ENCODE measurements around the gene NATD1. TPM values are rescaled to one million over a fixed set of nuclear protein-coding genes. Genes with fewer than 3 reads are reported as not detected.

The NATD1 gene
- total and polyA plus RNA-seq, 10 of the 15 experiments (the other 5 are each of a cell fraction or from before 2014, with no cell fraction given): 0.02 to 0.33 (median 0.15) TPM

DNA sequence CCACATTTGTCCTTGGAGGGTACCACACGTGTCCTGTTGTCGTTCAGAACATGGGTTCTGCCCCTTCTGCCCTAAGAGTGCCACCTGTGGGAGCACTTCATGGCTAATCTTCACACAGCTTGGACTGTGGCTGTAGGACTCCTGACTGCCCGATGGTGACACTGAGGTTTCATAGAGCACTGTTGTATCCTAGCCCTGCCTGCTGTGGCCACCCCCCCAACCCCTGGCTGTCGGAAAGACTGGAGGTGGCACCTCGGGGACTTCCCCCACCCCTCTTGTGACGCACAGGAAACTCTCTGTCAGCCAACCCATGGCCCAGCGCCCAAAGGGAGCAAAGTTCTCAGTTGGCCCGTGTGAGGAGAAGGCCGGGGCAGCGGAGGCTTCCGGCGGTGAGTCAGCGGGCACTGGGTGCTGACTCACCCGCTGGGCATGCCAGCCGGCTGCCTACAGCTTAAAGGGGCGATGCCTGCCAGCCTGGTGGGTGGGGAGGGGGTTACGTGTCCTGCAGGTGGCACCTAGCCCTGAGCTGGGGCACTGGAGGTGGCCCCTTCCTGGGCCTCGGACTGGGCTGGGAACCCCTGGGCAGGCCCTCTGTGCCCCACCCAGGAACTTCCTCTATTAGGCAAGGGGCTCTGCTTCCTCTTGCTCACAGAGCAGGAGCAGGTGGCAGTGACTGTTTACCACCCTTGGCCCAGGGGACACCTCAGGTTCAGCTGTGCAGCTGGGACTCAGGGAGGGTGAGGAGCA lies 34.7 kb upstream of the NATD1 start (continued):
- TF ChIP-seq, protein P1, sequence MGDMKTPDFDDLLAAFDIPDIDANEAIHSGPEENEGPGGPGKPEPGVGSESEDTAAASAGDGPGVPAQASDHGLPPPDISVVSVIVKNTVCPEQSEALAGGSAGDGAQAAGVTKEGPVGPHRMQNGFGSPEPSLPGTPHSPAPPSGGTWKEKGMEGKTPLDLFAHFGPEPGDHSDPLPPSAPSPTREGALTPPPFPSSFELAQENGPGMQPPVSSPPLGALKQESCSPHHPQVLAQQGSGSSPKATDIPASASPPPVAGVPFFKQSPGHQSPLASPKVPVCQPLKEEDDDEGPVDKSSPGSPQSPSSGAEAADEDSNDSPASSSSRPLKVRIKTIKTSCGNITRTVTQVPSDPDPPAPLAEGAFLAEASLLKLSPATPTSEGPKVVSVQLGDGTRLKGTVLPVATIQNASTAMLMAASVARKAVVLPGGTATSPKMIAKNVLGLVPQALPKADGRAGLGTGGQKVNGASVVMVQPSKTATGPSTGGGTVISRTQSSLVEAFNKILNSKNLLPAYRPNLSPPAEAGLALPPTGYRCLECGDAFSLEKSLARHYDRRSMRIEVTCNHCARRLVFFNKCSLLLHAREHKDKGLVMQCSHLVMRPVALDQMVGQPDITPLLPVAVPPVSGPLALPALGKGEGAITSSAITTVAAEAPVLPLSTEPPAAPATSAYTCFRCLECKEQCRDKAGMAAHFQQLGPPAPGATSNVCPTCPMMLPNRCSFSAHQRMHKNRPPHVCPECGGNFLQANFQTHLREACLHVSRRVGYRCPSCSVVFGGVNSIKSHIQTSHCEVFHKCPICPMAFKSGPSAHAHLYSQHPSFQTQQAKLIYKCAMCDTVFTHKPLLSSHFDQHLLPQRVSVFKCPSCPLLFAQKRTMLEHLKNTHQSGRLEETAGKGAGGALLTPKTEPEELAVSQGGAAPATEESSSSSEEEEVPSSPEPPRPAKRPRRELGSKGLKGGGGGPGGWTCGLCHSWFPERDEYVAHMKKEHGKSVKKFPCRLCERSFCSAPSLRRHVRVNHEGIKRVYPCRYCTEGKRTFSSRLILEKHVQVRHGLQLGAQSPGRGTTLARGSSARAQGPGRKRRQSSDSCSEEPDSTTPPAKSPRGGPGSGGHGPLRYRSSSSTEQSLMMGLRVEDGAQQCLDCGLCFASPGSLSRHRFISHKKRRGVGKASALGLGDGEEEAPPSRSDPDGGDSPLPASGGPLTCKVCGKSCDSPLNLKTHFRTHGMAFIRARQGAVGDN (IDR thresholded peaks at IDR 0.05): peak; percentile 70
- no peak for TF ChIP-seq ASH2L (IDR thresholded peaks at IDR 0.05; ENCODE audit: borderline replicate concordance, low read depth)
- no peak for TF ChIP-seq ZNF274 (IDR thresholded peaks at IDR 0.05; ENCODE audit: insufficient read depth, insufficient read length)
- TF ChIP-seq RUNX3 (IDR thresholded peaks at IDR 0.05; ENCODE audit: low read length): peak; percentile 35; the same call in 1 of the 2 replicates
- peak; percentile 55; the same call in 1 of the 2 replicates for TF ChIP-seq TCF3 (IDR thresholded peaks at IDR 0.05; ENCODE audit: borderline replicate concordance, insufficient read depth, low read depth, low read length)
- TF ChIP-seq EZH2 (IDR thresholded peaks at IDR 0.05; ENCODE audit: borderline replicate concordance, control insufficient read depth, low read depth, low read length): no peak
- no peak for TF ChIP-seq HCFC1 (IDR thresholded peaks at IDR 0.05; ENCODE audit: low read length)
- TF ChIP-seq, protein P2, sequence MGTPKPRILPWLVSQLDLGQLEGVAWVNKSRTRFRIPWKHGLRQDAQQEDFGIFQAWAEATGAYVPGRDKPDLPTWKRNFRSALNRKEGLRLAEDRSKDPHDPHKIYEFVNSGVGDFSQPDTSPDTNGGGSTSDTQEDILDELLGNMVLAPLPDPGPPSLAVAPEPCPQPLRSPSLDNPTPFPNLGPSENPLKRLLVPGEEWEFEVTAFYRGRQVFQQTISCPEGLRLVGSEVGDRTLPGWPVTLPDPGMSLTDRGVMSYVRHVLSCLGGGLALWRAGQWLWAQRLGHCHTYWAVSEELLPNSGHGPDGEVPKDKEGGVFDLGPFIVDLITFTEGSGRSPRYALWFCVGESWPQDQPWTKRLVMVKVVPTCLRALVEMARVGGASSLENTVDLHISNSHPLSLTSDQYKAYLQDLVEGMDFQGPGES (IDR thresholded peaks at IDR 0.05): no peak
- TF ChIP-seq, protein P3, sequence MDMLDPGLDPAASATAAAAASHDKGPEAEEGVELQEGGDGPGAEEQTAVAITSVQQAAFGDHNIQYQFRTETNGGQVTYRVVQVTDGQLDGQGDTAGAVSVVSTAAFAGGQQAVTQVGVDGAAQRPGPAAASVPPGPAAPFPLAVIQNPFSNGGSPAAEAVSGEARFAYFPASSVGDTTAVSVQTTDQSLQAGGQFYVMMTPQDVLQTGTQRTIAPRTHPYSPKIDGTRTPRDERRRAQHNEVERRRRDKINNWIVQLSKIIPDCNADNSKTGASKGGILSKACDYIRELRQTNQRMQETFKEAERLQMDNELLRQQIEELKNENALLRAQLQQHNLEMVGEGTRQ (IDR thresholded peaks at IDR 0.05; ENCODE audit: borderline replicate concordance, low read depth, low read length): no peak
- TF ChIP-seq, protein P4, sequence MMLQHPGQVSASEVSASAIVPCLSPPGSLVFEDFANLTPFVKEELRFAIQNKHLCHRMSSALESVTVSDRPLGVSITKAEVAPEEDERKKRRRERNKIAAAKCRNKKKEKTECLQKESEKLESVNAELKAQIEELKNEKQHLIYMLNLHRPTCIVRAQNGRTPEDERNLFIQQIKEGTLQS (IDR thresholded peaks at IDR 0.05; ENCODE audit: borderline replicate concordance, extremely low read depth, low read depth, low read length): no peak
- TF ChIP-seq LARP7 (IDR thresholded peaks at IDR 0.05): 0 out of 2 replicates have a peak, but pooled peaks have one; percentile 30
- TF ChIP-seq, protein P5, sequence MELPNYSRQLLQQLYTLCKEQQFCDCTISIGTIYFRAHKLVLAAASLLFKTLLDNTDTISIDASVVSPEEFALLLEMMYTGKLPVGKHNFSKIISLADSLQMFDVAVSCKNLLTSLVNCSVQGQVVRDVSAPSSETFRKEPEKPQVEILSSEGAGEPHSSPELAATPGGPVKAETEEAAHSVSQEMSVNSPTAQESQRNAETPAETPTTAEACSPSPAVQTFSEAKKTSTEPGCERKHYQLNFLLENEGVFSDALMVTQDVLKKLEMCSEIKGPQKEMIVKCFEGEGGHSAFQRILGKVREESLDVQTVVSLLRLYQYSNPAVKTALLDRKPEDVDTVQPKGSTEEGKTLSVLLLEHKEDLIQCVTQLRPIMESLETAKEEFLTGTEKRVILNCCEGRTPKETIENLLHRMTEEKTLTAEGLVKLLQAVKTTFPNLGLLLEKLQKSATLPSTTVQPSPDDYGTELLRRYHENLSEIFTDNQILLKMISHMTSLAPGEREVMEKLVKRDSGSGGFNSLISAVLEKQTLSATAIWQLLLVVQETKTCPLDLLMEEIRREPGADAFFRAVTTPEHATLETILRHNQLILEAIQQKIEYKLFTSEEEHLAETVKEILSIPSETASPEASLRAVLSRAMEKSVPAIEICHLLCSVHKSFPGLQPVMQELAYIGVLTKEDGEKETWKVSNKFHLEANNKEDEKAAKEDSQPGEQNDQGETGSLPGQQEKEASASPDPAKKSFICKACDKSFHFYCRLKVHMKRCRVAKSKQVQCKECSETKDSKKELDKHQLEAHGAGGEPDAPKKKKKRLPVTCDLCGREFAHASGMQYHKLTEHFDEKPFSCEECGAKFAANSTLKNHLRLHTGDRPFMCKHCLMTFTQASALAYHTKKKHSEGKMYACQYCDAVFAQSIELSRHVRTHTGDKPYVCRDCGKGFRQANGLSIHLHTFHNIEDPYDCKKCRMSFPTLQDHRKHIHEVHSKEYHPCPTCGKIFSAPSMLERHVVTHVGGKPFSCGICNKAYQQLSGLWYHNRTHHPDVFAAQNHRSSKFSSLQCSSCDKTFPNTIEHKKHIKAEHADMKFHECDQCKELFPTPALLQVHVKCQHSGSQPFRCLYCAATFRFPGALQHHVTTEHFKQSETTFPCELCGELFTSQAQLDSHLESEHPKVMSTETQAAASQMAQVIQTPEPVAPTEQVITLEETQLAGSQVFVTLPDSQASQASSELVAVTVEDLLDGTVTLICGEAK (IDR thresholded peaks at IDR 0.05; ENCODE audit: borderline replicate concordance): no peak; the same call in 1 of the 2 replicates
- peak; percentile 62 for TF ChIP-seq KLF5 (IDR thresholded peaks at IDR 0.05; ENCODE audit: partially characterized antibody)
- TF ChIP-seq, protein P6, sequence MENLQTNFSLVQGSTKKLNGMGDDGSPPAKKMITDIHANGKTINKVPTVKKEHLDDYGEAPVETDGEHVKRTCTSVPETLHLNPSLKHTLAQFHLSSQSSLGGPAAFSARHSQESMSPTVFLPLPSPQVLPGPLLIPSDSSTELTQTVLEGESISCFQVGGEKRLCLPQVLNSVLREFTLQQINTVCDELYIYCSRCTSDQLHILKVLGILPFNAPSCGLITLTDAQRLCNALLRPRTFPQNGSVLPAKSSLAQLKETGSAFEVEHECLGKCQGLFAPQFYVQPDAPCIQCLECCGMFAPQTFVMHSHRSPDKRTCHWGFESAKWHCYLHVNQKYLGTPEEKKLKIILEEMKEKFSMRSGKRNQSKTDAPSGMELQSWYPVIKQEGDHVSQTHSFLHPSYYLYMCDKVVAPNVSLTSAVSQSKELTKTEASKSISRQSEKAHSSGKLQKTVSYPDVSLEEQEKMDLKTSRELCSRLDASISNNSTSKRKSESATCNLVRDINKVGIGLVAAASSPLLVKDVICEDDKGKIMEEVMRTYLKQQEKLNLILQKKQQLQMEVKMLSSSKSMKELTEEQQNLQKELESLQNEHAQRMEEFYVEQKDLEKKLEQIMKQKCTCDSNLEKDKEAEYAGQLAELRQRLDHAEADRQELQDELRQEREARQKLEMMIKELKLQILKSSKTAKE (IDR thresholded peaks at IDR 0.05; ENCODE audit: low read depth, poor library complexity, severe bottlenecking): peak; percentile 15
- no peak for TF ChIP-seq HDAC2 (IDR thresholded peaks at IDR 0.05)
- no peak for TF ChIP-seq YBX1 (IDR thresholded peaks at IDR 0.05)
